Measurements from ENCODE around the gene ZNF672. TPM values are rescaled to one million over a fixed set of nuclear protein-coding genes. Genes with fewer than 3 reads are reported as not detected.

Gene ZNF672
- total RNA-seq, 1 donor from 2014 or later, result 20.6 TPM

DNA sequence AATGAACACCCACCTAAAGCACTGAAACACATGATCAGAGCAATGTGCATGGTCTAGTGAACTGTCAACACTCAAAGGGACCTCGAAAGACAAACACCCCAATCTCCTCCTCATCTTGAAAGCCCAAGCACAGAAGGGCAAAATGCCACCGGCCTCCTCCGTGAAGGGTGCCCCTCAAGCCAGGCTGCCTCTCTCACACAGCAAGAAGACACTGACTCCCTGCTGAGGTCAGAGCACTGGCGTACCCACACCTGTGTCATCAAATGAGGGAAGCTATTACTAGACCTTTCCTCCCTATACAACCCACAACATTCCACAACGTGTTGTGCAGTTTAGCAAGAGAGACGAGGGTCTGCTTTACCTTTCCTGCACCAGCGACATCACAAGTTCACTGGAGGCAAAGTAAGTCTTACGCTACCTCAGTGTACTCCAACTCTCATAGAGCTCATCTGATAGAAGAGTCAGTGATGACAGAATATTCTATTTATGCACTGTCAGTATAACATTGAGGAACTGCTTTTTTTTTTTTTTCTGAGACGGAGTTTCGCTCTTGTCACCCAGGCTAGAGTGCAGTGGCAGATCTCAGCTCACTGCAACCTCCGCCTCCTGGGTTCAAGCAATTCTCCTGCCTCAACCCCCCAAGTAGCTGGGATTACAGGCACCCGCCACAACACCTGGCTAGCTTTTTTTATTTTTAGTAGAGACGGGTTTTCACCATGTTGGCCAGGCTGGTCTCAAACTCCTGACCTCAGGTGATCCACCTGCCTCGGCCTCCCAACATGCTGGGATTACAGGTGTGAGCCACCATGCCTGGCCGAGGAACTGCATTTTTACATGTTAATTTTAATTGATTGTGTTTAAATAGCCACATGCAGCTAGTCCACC is 15.6 kb upstream of the ZNF672 start:
- H3K9ac ChIP-seq (ENCODE audit: low read length), result peak overlapping the region; percentile 99
- no peaks in the 10 kb centered on the region for H3K9me3 Mint-ChIP-seq (ENCODE audit: unreplicated experiment)
- H3K36me3 Mint-ChIP-seq (ENCODE audit: low read depth, unreplicated experiment), result peaks cover 19% of the 10 kb centered on the region
- no peak overlapping the region for H2AFZ ChIP-seq (ENCODE audit: low read depth, low read length)
- peak overlapping the region; percentile 99 for H3K27ac ChIP-seq (ENCODE audit: low read depth, low read length)
- peaks cover 52% of the 10 kb centered on the region for H3K4me1 ChIP-seq (ENCODE audit: insufficient read depth, low read length)
- peaks cover 48% of the 10 kb centered on the region for H3K4me1 Mint-ChIP-seq (ENCODE audit: low read depth, unreplicated experiment)
- TF ChIP-seq EZH2 (IDR thresholded peaks at IDR 0.05; ENCODE audit: insufficient read depth, low read length), result no peak
- TF ChIP-seq CTCF (IDR thresholded peaks at IDR 0.05; ENCODE audit: insufficient read depth, low read depth, low read length), result no peak
- peak overlapping the region; percentile 82 for H3K4me3 ChIP-seq (ENCODE audit: insufficient read depth, low read depth, low read length)
- H3K36me3 ChIP-seq (ENCODE audit: insufficient read depth, low read length), result peaks cover 22% of the 10 kb centered on the region
- H3K4me2 ChIP-seq (ENCODE audit: low read length), result peak overlapping the region; percentile 90
- H3K27me3 ChIP-seq (ENCODE audit: insufficient read depth, low read length), result no peaks in the 10 kb centered on the region
- peaks cover 24% of the 10 kb centered on the region for H4K20me1 ChIP-seq (ENCODE audit: insufficient read depth, low read length)
- peaks cover 79% of the 10 kb centered on the region for H3K79me2 ChIP-seq (ENCODE audit: insufficient read depth, low read length)
- H3K4me3 Mint-ChIP-seq (ENCODE audit: unreplicated experiment), result peak overlapping the region; percentile 90
- FAIRE-seq (no peak), DNase-seq (ENCODE audit: low read depth) (peak; percentile 21)
- H3K27me3 Mint-ChIP-seq (ENCODE audit: low read depth, unreplicated experiment), result no peaks in the 10 kb centered on the region
- H3K27ac Mint-ChIP-seq (ENCODE audit: unreplicated experiment), result peak overlapping the region; percentile 91
- H3K9me3 ChIP-seq (ENCODE audit: insufficient read depth, low read depth, low read length), result no peaks in the 10 kb centered on the region

GRCh38 chr1:248823517-248824001 is 14.5 kb upstream of the ZNF672 start:
- Mint-ChIP-seq H3K27me3 (ENCODE audit: low read depth, unreplicated experiment) (no peaks in the 10 kb centered on the region), H3K36me3 (ENCODE audit: low read depth, unreplicated experiment) (peaks cover 15% of the 10 kb centered on the region), H3K27ac (ENCODE audit: unreplicated experiment) (peak overlapping the region; percentile 31), H3K9me3 (ENCODE audit: unreplicated experiment) (no peaks in the 10 kb centered on the region), H3K4me3 (ENCODE audit: unreplicated experiment) (peak overlapping the region; percentile 90), H3K4me1 (ENCODE audit: low read depth, unreplicated experiment) (peaks cover 48% of the 10 kb centered on the region)
- H3K27ac ChIP-seq (ENCODE audit: low read depth, low read length), result peak overlapping the region; percentile 99
- peak overlapping the region; percentile 90 for H3K4me2 ChIP-seq (ENCODE audit: low read length)
- H3K9ac ChIP-seq (ENCODE audit: low read length), result peak overlapping the region; percentile 99
- peaks cover 14% of the 10 kb centered on the region for H4K20me1 ChIP-seq (ENCODE audit: insufficient read depth, low read length)
- H3K4me3 ChIP-seq (ENCODE audit: insufficient read depth, low read depth, low read length), result peak overlapping the region; percentile 82
- FAIRE-seq (no peak), DNase-seq (ENCODE audit: low read depth) (peak; percentile 96)
- H3K79me2 ChIP-seq (ENCODE audit: insufficient read depth, low read length), result peaks cover 69% of the 10 kb centered on the region
- H3K9me3 ChIP-seq (ENCODE audit: insufficient read depth, low read depth, low read length), result no peaks in the 10 kb centered on the region
- peaks cover 56% of the 10 kb centered on the region for H3K4me1 ChIP-seq (ENCODE audit: insufficient read depth, low read length)
- H3K36me3 ChIP-seq (ENCODE audit: insufficient read depth, low read length), result peaks cover 19% of the 10 kb centered on the region
- no peaks in the 10 kb centered on the region for H3K27me3 ChIP-seq (ENCODE audit: insufficient read depth, low read length)
- TF ChIP-seq CTCF (IDR thresholded peaks at IDR 0.05; ENCODE audit: insufficient read depth, low read depth, low read length) (no peak), EZH2 (IDR thresholded peaks at IDR 0.05; ENCODE audit: insufficient read depth, low read length) (no peak)
- no peak overlapping the region for H2AFZ ChIP-seq (ENCODE audit: low read depth, low read length)

Measured in astrocyte (in vitro differentiated cells and primary cell).